ENCODE results near the gene PGAP1. TPM values are rescaled to one million over a fixed set of nuclear protein-coding genes. Genes with fewer than 3 reads are reported as not detected.

Gene PGAP1
- 1 to 10 TPM; 1.0 to 6.3 (median 2.2) TPM for polyA plus RNA-seq

- peak within 1 kb of the TSS; percentile 64 for H3K27ac ChIP-seq (ENCODE audit: low read depth, low read length)
- 0 to 1% (median 1%) methylated on average over 60 to 62 of the region's 62 CpGs for WGBS, 3 donors
Observed at GRCh38 chr2:196926562-196927375, at the start of gene PGAP1. TSS of gene PGAP1 (minus strand) at chr2:196926707. CDS start at chr2:196926616, 91 bp downstream.

- H3K27ac ChIP-seq (ENCODE audit: low read depth, low read length), result no peak overlapping the region
- 82 to 85% (median 83%) methylated on average over 1 of the region's 1 CpG for WGBS, 3 donors
Observed at GRCh38 chr2:196974970-196975369, 48.5 kb upstream of the PGAP1 start.

- WGBS, 3 donors, result 63 to 83% (median 78%) methylated on average over 3 of the region's 3 CpGs
- no peak overlapping the region for H3K27ac ChIP-seq (ENCODE audit: low read depth, low read length)
Observed at GRCh38 chr2:196971574-196972279, 45.2 kb upstream of the PGAP1 start.

- no peak overlapping the region for H3K27ac ChIP-seq (ENCODE audit: low read depth, low read length)
- 65 to 81% (median 66%) methylated on average over 4 of the region's 4 CpGs for WGBS, 3 donors
Observed at GRCh38 chr2:196970099-196970498, 43.6 kb upstream of the PGAP1 start.

- WGBS, 3 donors, result 93 to 95% (median 95%) methylated on average over 1 of the region's 1 CpG
- no peak overlapping the region for H3K27ac ChIP-seq (ENCODE audit: low read depth, low read length)
Observed at GRCh38 chr2:196968516-196968915, 42.0 kb upstream of the PGAP1 start.

- no peak overlapping the region for H3K27ac ChIP-seq (ENCODE audit: low read depth, low read length)
- WGBS, 3 donors, result 82 to 93% (median 83%) methylated on average over 3 of the region's 3 CpGs
Observed at GRCh38 chr2:196967775-196968174, 41.3 kb upstream of the PGAP1 start.

- WGBS, 3 donors, result 34 to 42% (median 40%) methylated on average over 7 of the region's 7 CpGs
- H3K27ac ChIP-seq (ENCODE audit: low read depth, low read length), result no peak overlapping the region
Observed at GRCh38 chr2:196967116-196967515, 40.6 kb upstream of the PGAP1 start.

- 37 to 70% (median 51%) methylated on average over 3 of the region's 3 CpGs for WGBS, 3 donors
- no peak overlapping the region for H3K27ac ChIP-seq (ENCODE audit: low read depth, low read length)
Observed at GRCh38 chr2:196966061-196966460, 39.6 kb upstream of the PGAP1 start.

- H3K27ac ChIP-seq (ENCODE audit: low read depth, low read length), result no peak overlapping the region
- WGBS, 3 donors, result 51 to 90% (median 83%) methylated on average over 4 of the region's 4 CpGs
Observed at GRCh38 chr2:196965651-196966050, 39.1 kb upstream of the PGAP1 start.

GRCh38 chr2:196963961-196964360 lies 37.5 kb upstream of the PGAP1 start:
- WGBS, 3 donors, result 36 to 89% (median 73%) methylated on average over 1 of the region's 1 CpG
- no peak overlapping the region for H3K27ac ChIP-seq (ENCODE audit: low read depth, low read length)

- WGBS, 3 donors, result 73 to 80% (median 78%) methylated on average over 2 of the region's 2 CpGs
Observed at GRCh38 chr2:196963043-196963442, 36.5 kb upstream of the PGAP1 start.

GRCh38 chr2:196962325-196962724 lies 35.8 kb upstream of the PGAP1 start:
- no peak overlapping the region for H3K27ac ChIP-seq (ENCODE audit: low read depth, low read length)
- WGBS, 3 donors, result 75 to 96% (median 94%) methylated on average over 2 of the region's 2 CpGs

More at GRCh38 chr2:196963043-196963442, 36.5 kb upstream of the PGAP1 start:
- H3K27ac ChIP-seq (ENCODE audit: low read depth, low read length), result no peak overlapping the region

GRCh38 chr2:196961889-196962288 lies 35.4 kb upstream of the PGAP1 start:
- H3K27ac ChIP-seq (ENCODE audit: low read depth, low read length), result no peak overlapping the region

- WGBS, 3 donors, result 68 to 80% (median 73%) methylated on average over 3 of the region's 3 CpGs
- no peak overlapping the region for H3K27ac ChIP-seq (ENCODE audit: low read depth, low read length)
Observed at GRCh38 chr2:196959734-196960338, 33.3 kb upstream of the PGAP1 start.

GRCh38 chr2:196959281-196959680 lies 32.8 kb upstream of the PGAP1 start:
- WGBS, 3 donors, result 89 to 92% (median 92%) methylated on average over 2 of the region's 2 CpGs

GRCh38 chr2:196957881-196958525 lies 31.5 kb upstream of the PGAP1 start:
- 88 to 93% (median 91%) methylated on average over 1 of the region's 1 CpG for WGBS, 3 donors
- no peak overlapping the region for H3K27ac ChIP-seq (ENCODE audit: low read depth, low read length)

More at GRCh38 chr2:196959281-196959680, 32.8 kb upstream of the PGAP1 start:
- no peak overlapping the region for H3K27ac ChIP-seq (ENCODE audit: low read depth, low read length)

- 91 to 98% (median 95%) methylated on average over 5 of the region's 5 CpGs for WGBS, 3 donors
Observed at GRCh38 chr2:196957442-196957841, 30.9 kb upstream of the PGAP1 start.

GRCh38 chr2:196956069-196956468 lies 29.6 kb upstream of the PGAP1 start:
- 71 to 87% (median 85%) methylated on average over 6 of the region's 6 CpGs for WGBS, 3 donors
- no peak overlapping the region for H3K27ac ChIP-seq (ENCODE audit: low read depth, low read length)

More at GRCh38 chr2:196957442-196957841, 30.9 kb upstream of the PGAP1 start:
- no peak overlapping the region for H3K27ac ChIP-seq (ENCODE audit: low read depth, low read length)

GRCh38 chr2:196955036-196955435 lies 28.5 kb upstream of the PGAP1 start:
- WGBS, 3 donors, result 56 to 77% (median 56%) methylated on average over 3 of the region's 3 CpGs
- no peak overlapping the region for H3K27ac ChIP-seq (ENCODE audit: low read depth, low read length)
